SK-N-SH treated with all-trans-retinoic acid at 6 μM for 48 hours (cell line): ENCODE data around the gene ABI3.

Source experiments
- ARNTL ChIP-seq: fragments of 450-650 bp; formaldehyde crosslinking; IDR thresholded peaks from 2 replicates; pipeline ENCODE4 v1.5.0; 2020; ENCODE audit warnings: low read depth, mild to moderate bottlenecking, moderate library complexity, borderline replicate concordance
- ISL1 ChIP-seq: fragments of 250-450 bp; sonication (Bioruptor Pico); IDR thresholded peaks from 2 replicates; pipeline ENCODE4 v2.1.2; 2022; ENCODE audit warnings: mild to moderate bottlenecking, moderate library complexity
- OSR1 ChIP-seq: fragments of 250-450 bp; sonication (Bioruptor Pico); IDR thresholded peaks from 2 replicates; pipeline ENCODE4 v1.8.0; 2022; ENCODE audit warnings: moderate library complexity, mild to moderate bottlenecking, inconsistent platforms
- POU6F1 ChIP-seq: fragments of 250-450 bp; sonication (Bioruptor Pico); IDR thresholded peaks from 2 replicates; pipeline ENCODE4 v1.8.0; 2021; ENCODE audit warnings: low read depth, mild to moderate bottlenecking, moderate library complexity, borderline replicate concordance
- RARB ChIP-seq: fragments of 250-450 bp; sonication (Bioruptor Pico); IDR thresholded peaks from 2 replicates; pipeline ENCODE4 v1.8.0; 2021; ENCODE audit warnings: mild to moderate bottlenecking, moderate library complexity
- ZNF565 ChIP-seq: fragments of 450-650 bp; formaldehyde crosslinking; conservative IDR thresholded peaks from 2 replicates; pipeline ENCODE4 v1.5.0; 2020; ENCODE audit warnings: low read depth, mild to moderate bottlenecking, moderate library complexity
- TF ChIP-seq, protein P1 (sequence below): fragments of 250-450 bp; sonication (Bioruptor Pico); IDR thresholded peaks from 2 replicates; pipeline ENCODE4 v1.8.0; 2020; ENCODE audit warnings: mild to moderate bottlenecking, moderate library complexity, borderline replicate concordance

- no peak for TF ChIP-seq ARNTL
- TF ChIP-seq ISL1 (CRISPR knock-in tag) = no peak
- no peak for TF ChIP-seq ZNF565 (CRISPR knock-in tag)
- TF ChIP-seq, protein P1, sequence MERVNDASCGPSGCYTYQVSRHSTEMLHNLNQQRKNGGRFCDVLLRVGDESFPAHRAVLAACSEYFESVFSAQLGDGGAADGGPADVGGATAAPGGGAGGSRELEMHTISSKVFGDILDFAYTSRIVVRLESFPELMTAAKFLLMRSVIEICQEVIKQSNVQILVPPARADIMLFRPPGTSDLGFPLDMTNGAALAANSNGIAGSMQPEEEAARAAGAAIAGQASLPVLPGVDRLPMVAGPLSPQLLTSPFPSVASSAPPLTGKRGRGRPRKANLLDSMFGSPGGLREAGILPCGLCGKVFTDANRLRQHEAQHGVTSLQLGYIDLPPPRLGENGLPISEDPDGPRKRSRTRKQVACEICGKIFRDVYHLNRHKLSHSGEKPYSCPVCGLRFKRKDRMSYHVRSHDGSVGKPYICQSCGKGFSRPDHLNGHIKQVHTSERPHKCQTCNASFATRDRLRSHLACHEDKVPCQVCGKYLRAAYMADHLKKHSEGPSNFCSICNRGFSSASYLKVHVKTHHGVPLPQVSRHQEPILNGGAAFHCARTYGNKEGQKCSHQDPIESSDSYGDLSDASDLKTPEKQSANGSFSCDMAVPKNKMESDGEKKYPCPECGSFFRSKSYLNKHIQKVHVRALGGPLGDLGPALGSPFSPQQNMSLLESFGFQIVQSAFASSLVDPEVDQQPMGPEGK (CRISPR knock-in tag) = no peak
- TF ChIP-seq POU6F1 (CRISPR knock-in tag) = no peak
- TF ChIP-seq RARB (CRISPR knock-in tag) = no peak
- TF ChIP-seq OSR1 (CRISPR knock-in tag) = no peak
These were observed 13.2 kb downstream of the ABI3 start for GRCh38 chr17:49223517-49224197.
